ENCODE data around the gene PDE4D.

Gene PDE4D

DNA sequence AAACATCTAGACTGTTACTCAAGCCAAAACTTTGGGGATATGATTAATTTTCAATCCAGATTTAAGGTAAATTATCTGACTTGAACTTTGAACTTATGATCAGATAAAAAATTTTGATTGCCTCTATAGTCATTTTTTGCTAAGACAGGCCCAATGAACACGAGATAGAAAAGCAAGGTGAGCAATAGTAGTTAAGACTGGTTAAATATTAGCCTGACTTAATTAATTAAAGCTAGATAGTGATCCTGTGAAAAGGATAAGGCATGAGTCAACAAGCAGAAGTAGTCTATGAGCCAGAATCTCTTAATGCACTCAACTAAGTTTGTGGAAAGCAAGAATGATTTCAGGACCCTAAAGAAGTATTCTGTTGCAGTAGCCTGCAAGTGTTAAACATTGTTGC is 66.5 kb downstream of the PDE4D start:
- Histone ChIP-seq H3K4me3 (no peak overlapping the region), H3K27ac (no peak overlapping the region)
- TF ChIP-seq, protein P1, sequence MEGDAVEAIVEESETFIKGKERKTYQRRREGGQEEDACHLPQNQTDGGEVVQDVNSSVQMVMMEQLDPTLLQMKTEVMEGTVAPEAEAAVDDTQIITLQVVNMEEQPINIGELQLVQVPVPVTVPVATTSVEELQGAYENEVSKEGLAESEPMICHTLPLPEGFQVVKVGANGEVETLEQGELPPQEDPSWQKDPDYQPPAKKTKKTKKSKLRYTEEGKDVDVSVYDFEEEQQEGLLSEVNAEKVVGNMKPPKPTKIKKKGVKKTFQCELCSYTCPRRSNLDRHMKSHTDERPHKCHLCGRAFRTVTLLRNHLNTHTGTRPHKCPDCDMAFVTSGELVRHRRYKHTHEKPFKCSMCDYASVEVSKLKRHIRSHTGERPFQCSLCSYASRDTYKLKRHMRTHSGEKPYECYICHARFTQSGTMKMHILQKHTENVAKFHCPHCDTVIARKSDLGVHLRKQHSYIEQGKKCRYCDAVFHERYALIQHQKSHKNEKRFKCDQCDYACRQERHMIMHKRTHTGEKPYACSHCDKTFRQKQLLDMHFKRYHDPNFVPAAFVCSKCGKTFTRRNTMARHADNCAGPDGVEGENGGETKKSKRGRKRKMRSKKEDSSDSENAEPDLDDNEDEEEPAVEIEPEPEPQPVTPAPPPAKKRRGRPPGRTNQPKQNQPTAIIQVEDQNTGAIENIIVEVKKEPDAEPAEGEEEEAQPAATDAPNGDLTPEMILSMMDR (IDR thresholded peaks at IDR 0.05): no peak
- no peak for DNase-seq (ENCODE audit: low spot score)

DNA sequence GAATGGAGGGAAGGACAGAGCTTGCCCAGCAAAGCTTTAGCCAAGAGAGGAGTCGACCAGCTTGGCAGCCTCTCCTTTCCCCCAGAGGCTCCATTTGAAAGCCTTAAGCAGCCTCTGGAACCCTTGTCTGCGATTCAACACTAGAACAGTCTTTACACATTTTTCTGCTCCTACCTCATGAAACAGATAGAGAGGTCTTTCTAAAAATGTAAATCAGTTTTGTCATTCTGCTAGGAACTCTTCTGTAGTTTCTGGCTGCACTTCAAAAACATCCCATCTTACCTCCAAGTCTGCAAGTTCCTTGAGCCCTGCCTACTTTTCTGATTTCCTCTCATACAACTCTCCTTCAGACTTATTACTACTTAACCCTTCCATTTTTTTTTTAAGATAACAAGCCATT is 70.1 kb downstream of the PDE4D start:
- DNase-seq (ENCODE audit: low spot score): no peak
- TF ChIP-seq, protein P1 (IDR thresholded peaks at IDR 0.05): no peak
- no peak overlapping the region for H3K4me3 ChIP-seq
- no peak overlapping the region for H3K27ac ChIP-seq

DNA sequence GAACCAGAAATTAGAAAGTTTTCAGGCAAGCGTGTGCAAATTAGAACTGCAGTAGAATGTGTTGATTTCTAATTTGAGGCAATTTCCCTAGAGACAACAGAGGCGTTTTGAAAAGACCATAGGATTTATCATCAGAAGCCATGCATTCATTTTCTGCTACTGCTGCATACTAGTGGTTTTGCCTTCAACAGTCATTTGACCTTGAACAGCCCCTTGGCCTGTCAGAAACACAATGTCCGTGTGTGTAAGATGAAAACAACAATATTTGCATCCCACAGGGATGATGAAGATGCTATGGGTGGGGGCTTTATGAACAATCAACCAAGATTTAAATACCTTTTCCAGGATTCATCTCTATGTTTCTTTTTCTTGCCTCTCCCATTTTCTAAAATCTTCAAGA is 73.7 kb downstream of the PDE4D start:
- no peak for DNase-seq (ENCODE audit: low spot score)
- Histone ChIP-seq H3K4me3 (no peak overlapping the region), H3K27ac (no peak overlapping the region)
- TF ChIP-seq, protein P1 (IDR thresholded peaks at IDR 0.05): no peak

DNA sequence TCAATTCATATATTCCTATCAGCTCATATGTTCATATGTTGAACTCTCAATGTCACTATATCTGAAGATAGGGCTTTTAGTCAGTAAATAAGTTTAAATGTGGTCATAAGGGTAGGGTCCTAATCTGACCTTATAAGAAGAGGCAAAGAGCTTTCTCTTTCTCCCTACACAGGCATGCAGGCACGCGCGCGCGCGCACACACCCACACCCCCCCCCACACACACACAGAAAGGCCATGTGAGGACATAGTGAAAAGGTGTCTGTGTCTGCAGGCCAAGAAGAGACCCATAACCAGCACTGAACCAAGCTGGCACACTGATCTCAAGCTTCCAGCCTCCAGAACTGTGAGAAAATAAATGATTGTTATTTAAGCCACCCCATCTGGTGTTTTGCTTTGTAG is 76.0 kb downstream of the PDE4D start:
- no peak for DNase-seq (ENCODE audit: low spot score)
- no peak overlapping the region for H3K4me3 ChIP-seq
- no peak overlapping the region for H3K27ac ChIP-seq
- TF ChIP-seq, protein P1 (IDR thresholded peaks at IDR 0.05): no peak

DNA sequence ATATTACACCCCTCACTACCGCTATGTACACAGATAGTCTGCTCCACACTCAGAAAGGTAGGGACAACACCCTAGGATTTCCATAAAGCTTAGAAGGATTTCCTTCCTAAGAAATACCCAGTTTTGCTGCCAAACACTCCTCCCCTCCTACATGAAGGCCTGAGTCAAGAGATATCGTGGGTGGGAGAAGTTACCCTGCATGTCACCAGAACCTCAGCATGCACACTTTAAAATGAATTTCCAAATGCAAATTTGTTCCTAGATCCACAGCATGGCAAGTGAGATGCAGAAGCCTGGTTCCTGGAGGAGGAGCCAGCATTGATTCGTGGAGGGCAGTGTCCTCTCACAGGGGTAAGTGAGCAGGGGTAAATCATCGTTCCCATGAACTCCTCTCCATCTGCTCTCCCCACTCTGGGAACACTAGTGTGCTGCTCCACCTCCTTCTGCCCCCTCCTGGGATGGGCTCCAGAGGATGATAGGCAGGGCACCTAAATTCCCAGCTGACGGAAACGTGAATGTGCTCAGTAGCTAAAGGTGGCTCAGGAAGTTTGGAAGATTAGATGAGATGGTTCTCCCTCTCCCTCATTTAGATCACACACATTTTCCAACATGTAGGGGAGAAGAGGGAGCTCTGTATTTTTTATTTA is 76.7 kb downstream of the PDE4D start:
- DNase-seq (ENCODE audit: low spot score): no peak
- TF ChIP-seq, protein P1 (IDR thresholded peaks at IDR 0.05): no peak
- Histone ChIP-seq H3K4me3 (no peak overlapping the region), H3K27ac (no peak overlapping the region)

DNA sequence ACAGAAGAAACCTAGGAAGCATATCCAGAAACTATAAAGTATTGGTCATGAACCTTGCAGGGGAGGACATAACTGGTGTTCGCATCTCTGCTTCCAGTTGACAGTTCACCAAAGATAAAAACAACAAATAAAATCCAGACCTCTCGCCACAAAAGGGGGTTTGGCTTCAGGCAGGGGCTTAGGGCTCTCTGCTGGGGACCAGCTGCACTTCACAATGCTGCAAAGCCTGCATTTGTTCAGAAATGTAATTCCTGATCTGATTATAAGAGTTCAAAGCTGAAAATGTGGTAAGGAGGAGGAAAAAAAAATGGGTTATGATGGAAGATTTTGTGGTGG is 79.0 kb downstream of the PDE4D start:
- TF ChIP-seq, protein P1 (IDR thresholded peaks at IDR 0.05): no peak

DNA sequence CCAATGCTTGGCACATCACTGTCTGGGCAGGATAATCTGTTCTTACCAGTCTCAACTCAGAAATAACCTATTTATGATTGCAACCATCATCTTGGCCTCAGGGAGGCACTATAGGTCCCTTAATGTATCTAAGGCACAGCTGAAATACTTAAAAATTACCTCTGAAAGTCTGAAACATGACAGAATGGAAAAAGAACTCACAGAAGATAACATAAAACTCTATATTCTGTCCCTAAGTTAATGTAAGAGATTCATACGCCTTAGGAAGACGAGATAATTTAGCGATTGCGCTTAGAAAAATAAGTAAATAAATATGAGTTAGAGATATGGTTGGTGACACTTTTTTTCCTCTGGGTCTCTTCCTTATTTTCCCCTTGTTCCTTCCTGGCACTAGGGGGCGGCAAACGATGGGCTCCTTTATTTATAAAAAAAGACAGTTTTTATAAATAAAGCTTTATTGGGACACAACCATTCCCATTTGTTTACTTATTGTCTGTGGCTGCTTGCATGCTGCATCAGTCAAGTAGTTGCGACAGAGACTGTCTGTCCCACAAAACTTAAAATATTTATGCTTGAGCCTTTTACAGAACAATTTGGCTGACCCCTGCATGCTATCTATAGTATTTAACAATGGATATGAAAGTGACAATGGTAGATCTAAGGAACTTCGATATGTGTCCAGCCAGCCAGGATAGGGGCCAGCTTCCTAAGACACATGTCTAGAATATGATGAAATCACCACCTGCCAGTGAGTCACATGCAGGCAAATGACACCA is 79.6 kb downstream of the PDE4D start:
- Histone ChIP-seq H3K4me3 (no peak overlapping the region), H3K27ac (no peak overlapping the region)
- TF ChIP-seq, protein P1 (IDR thresholded peaks at IDR 0.05): peak; percentile 28
- no peak for DNase-seq (ENCODE audit: low spot score)

More for the DNA sequence above, 79.0 kb downstream of the PDE4D start:
- no peak for DNase-seq (ENCODE audit: low spot score)
- Histone ChIP-seq H3K4me3 (no peak overlapping the region), H3K27ac (no peak overlapping the region)
